Nucleus accumbens (tissue), 56 donors: ENCODE data around the gene GABARAPL2.

Experiments
- DNase-seq, 56 donors: peaks; one replicate each; lab custom pipeline; 2025; lab: John Stamatoyannopoulos, UW

GABARAPL2 gene

DNA sequence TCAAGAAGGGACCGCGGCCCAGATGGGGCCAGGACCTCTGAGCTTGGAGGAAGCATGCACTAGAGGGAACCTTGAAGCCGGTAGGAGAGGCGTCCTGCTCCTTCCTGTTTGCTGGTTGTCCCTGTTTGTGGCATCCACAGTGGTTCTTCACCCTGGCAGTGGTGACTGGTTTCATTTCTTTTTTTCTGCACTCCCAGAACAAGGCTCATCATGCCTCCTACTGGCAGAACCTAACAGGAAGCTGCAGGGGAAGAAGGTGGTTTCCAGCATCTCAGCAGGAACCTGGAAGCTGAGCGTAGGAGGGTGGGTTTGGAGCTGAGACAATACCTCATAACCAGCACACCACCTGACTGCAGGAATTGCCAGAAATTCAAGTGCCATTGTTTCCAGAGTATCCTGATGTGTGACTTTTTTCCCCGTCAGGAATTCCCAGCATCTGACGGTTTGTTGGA lies 15.9 kb upstream of the GABARAPL2 start:
- peak in 46 of 56 donors; percentile 11 to 68 (median 36) for DNase-seq

DNA sequence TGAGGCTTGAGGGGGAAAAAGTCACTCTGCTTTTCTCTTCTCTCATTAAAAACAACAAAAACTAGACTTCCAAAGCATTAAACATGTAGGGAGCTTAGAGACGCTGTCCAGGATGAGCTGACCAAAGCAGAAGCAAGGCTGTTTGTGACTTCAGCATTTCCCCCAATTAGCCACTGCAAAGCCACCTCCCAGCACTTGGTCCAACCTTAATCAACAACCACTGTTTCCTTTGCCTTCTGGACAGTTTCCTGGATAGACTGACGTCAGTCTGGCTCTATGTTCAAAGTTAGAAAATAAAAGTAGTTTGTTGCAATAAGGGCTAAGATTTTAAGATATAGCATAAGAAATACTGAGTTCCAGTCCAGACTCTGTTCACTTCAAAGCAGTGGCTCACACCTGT lies 13.2 kb upstream of the GABARAPL2 start:
- peak in 1 of 56 donors; percentile 16 for DNase-seq

DNA sequence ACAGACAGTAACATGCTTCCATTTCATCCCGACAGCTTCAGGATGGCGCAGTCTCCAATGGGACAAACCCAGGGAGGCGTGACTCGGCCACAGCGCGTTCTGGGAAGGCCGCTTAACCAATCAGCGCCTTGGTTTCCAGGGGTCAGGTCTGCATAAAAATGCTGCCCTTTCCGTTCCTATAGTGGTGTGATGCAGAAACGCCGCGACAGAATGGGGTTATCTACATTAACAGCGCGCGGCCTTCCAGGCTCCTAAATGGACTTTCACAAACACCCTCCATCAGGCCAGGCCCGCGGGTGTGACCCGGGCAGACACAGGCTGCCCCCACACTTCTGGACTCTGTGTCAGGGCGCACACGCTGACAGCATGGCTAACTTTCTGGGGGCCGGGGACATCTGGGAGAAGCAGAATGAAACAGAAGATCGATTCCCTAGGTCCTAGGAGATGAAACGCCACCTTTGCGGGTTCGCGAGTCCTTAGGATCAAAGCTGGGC lies 10.9 kb upstream of the GABARAPL2 start:
- peak in 55 of 56 donors; percentile 23 to 92 (median 75) for DNase-seq

DNA sequence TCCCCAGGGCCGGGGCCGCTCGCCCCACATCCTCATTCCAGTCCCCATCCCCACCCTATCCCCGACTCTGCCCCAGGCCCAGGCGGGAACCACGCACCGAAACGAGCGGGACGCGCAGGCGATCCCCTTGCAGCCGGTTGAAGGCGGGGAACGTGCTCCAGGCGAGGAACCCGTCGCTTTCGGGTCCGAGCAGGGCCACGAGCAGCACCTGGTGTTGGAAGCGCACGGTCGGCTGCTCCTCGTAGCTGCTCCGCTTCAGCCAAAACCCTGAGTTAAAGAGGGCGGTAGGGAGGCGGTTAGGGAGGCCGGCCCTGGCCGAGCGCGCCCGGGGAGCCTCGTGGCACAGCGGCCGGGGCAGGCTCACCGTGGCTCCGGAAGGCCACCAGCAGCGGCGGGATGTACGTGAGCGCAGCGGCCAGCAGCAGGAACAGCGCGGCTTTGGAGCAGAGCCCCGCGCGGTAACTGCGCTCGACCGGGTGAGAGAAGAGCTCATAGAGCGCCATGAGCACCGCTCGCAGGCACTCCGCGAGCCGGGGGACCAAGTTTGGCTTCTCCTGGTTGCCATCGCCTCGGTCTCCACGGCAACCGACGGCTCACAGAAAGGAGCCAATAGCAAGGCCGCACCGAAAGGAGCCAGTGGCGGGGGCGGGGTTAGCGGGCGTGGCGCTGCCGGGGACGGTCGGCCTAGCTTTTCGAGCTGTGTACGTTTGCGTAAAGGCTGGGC lies 10.3 kb upstream of the GABARAPL2 start, which contains the start of gene TMEM231:
Gene TMEM231, minus strand, starts transcription at position 546 of the 724 bp plus-strand sequence. Its CDS starts 43 bp downstream, at position 503.
- peak in 55 of 56 donors; percentile 64 to 99 (median 93) for DNase-seq

DNA sequence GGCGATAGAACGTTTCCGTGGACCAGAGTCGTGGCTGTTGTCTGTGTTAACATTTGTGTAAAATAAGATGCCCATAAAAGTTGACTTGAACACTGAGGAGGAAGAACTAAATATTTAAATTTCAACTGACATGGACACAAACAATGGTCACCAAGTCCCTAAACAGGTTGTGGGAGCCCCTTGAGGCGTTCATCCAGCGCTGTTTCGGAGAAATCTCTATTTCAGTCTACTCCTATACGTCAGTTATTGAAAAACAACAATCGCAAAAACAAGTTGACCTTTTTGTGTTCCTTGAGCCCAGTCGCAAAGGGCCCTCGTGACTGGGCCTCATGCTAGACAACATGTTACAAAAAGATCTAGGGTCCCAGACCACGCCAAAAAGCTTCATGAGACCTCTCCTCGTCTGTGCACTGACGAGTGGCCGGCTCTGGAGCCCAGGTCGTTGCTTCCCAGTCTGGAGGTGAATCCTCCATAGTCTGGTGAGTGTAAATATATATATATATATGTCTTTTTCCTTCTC lies 9.7 kb upstream of the GABARAPL2 start:
- peak in 3 of 56 donors; percentile 31 to 42 (median 37) for DNase-seq

DNA sequence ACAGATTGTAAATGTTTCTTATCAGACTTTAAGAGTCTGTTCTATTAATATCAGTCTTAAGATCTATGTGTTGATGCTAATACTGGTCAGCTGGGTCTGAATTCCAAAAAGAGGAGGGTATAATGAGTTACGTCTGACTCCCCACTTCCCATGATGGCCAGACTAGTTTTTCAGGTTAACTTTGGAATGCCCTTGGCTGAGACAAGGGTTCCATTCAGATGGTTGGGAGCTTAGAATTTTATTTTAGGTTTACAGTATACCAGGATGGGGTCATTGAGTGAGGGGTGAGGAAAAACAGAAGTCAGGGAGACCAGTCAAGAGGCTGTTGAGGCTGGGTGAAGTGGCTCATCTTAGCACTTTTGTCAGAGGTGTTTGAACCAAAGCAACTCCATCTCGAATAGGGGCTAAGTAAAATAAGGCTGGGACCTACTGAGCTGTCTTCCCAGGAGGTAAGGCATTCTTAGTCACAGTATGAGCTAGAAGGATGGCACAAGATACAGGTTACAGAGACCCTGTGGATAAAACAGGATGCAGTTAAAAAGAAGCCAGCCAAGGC lies 7.3 kb upstream of the GABARAPL2 start:
- DNase-seq, result no peak

DNA sequence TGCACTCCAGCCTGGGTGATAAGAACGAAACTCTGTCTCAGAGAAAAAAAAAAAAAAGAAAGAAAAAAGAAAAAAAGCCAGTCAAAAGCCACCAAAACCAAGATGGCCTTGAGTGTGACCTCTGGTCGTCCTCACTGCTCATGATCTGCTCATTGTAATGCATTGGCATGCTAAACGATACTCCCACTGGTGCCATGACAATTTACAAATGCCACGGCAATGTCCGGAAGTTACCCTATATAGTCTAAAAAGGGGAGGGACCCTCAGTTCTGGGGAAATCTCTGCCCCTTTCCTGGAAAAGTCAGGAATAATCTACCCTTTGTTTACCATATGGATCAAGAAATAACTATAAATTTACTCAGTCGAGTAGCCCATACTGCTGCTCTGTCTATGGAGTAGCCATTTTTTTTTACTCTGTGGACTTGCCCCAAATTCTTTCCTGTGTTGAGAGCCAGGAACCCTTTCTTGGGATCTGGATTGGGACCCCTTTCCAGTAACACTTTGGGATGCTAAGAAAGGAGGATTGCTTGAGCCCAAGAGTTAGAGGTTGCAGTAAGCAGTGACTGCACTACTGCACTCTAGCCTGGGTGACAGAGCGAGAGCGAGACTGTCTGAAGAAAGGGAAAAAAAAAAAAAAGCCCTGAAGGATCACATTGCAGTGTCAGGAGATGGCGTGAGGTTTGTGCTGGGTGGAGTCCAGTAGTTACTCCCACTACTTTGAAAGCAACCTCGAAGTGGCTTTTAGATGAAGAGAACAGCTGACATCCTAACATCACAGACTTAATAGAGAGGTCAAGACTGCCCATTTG lies 6.4 kb upstream of the GABARAPL2 start:
- no peak for DNase-seq

DNA sequence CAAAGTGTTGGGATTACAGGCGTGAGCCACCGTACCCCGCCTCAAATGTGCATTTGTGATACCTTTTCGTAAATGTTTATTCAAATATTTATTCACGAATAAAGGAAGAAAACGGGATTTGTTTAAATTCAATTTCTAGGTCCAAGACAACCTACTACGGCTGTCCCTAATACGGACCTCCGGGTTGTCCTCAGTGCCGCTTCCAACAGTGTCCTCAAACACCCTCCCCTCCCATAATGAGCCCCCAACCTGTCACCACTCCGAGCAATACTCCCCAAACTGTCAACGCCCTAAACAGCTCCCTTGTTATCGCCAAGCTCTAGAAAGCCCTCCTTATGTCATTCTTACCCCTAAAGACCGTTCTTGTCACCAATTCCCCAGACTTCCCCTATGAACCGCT lies 539 bp upstream of the GABARAPL2 start:
- no peak for DNase-seq

DNA sequence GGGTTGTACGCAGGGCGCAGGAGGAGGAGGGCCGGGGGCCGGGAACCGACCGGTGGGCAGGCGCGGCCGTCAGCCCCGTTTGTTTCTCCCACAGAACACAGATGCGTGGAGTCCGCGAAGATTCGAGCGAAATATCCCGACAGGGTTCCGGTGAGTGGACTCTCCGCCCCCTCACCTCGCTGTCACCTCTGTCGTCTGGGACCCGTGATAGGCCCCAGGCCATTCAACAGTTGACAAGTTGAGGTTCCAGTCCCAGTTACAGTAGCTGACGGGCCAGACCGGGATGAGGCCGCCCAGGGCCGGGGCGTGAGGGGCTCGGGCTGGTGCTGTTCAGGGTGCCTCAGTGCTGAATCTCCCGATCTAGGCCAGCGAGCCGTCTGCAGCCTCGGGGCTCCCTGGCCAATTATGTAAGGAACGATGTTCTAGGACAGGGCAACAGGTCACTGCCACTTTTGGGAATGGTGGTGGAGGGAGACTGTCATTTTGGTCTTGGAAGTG lies 628 bp downstream of the GABARAPL2 start:
- peak in 1 of 56 donors; percentile 53 for DNase-seq

DNA sequence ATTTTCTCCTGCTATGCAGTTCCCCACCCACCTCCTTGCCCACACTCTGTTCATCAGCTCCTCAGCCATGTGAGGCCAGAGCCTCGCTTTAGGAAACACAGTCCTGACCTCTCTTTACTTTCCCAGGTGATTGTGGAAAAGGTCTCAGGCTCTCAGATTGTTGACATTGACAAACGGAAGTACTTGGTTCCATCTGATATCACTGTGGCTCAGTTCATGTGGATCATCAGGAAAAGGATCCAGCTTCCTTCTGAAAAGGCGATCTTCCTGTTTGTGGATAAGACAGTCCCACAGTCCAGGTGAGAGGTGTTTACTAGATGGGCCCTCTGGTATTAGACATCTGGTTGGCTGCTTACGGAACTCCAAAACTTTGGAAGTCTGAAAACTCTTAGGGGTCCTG lies 1.7 kb downstream of the GABARAPL2 start:
- no peak for DNase-seq

DNA sequence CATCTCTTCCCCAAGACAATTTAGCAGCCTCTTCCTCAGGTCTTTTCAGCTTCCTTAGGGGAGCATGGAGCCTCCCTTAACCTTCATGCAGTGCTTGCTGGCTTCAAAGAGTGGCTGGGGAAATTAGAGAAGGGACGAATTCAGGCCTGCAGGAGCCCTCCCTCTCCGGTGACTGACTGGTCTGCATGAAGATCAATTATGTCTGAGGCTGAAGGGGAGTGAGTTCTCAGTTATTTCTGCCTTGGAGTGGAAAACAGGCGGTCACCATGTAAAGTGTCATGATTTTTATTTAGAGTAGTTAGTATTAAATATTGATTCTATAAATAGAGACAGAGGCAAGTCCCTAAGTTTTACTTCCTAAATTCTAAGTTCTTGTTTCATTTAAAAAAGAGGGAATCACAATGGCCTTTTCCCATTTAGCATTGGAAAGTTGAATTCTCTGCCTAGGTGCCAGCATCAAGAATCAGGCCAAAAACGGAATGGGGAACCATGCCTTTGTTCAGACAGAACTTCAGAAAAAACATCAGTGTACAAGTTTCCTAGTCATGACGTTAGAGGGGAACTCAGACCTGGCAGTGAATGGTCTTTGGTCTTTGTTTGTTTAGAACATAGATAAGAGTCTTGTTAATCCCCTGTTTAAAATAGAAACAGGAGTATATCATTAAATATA lies 4.4 kb downstream of the GABARAPL2 start:
- no peak for DNase-seq

DNA sequence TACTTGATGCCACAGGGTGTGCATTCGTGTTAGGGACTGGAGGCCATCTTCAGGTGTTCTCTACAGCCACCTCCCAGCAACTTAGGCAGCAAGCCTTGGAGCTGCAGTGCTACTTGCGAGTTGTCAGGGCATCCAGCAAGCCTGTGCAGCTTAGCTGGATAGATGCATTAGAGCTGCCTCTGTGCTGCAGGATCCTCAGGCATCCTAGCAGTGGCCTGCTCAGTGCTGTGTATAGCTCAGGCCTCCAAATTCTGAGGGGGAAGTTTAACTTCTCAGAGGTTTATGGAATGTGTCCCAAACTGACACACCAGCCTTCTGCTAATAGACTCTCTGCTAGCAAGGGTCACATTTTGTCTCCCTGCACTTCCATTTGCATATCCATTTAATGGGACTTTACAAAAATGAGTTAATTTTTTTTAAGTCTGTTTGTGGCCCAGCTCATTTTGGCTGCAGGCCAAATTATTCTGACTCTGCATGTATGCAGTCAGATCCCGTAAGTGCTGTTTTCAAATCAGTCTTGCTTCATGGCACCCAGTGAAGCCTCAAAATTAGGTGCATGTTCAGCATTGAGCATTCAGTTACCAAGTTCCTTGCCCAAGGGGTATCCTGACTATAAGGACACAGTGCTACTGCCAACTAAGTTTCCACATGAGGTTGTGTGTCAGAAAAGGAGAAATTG lies 6.8 kb downstream of the GABARAPL2 start:
- DNase-seq, result peak in 1 of 56 donors; percentile 26

DNA sequence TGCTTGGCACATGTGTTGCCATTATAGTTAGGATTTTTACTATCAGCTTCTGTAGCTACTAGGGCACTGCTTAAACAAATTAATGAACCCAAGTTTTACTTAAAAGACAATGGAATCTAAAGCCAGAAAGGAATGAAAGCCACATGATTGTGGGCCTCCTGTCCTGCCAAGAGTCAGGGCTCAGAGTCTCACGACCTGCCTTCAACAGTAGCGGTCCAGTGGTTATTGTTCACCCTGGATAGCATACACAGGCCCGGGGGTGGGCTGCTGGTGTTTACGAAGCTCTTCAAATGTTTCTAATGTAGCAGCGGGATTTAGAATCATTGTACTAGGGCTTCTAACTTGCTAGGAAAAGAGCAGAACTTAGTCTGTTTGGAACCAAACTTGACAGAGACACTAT lies 7.8 kb downstream of the GABARAPL2 start:
- no peak for DNase-seq

DNA sequence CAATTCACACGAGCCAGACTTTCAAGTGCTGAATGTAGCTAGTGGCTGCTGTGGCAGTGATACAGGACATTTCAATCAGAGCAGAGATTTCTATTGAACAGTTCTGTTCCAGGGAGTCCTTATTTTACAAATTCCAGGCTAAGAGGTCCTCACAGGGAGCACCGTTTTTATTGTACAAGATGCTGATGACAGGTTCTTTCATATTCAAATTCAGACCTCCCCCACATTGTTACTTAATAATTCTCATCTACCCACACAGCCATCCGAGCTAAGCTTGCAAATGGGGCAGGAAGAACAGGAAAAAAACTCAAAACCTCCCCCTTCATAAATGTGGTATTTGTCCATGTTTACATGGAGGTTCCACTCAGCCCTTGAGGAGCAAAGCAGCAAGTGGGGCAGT lies 9.8 kb downstream of the GABARAPL2 start:
- peak in 8 of 56 donors; percentile 10 to 59 (median 35) for DNase-seq

DNA sequence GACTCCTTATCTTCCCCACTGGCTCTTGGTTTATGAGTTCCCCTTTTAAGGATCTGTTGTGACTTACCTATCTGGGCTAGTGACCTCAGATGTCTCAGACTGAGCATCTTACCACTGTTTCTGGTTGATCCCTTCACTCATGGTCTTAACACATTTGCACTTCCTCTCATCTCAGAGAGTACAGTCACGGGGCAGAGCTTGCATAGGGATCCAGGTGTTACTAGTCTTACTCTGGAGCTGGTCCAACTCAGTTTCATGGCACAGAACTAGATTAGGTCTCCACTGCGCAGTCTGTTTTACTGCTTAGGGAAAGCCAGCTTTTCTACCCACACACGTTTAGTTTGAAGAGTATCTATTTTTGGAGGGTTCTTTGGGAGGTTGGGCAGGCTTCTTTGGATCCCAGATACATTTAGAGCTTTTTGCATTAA lies 10.2 kb downstream of the GABARAPL2 start:
- DNase-seq, result peak in 23 of 56 donors; percentile 13 to 62 (median 27)

DNA sequence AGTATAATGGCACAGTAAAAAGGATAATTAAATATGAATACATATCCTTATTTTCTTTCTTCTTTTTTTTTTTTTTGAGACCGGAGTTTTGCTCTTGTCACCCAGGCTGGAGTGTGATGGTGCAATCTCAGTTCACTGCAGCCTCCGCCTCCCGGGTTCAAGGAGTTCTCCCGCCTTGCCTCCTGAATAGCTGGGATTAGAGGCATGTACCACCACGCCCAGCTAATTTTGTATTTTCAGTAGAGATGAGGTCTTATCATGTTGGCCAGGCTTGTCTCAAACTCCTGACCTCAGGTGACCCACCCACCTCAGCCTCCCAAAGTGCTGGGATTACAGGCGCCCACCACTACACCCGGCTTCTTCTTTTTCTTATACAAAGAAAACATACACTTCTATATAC lies 12.0 kb downstream of the GABARAPL2 start:
- DNase-seq, result no peak

DNA sequence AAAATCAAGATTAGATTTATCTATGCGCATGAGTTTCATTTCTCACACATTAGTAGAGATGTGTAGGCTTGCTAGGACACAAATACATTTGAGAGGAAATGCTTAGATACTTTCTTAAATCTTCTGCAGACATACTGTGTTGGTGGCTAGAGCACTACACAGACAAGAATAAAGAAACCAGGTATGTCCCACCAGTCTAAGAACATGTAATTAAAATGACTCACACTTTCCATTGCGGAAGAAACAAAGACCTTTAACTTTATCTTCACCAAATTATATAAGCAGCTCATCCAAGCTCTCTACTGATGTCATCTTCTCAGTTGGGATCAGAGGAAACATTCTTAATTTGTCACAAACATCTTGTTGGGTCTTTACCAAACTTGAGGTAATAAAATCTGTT lies 12.5 kb downstream of the GABARAPL2 start:
- no peak for DNase-seq

DNA sequence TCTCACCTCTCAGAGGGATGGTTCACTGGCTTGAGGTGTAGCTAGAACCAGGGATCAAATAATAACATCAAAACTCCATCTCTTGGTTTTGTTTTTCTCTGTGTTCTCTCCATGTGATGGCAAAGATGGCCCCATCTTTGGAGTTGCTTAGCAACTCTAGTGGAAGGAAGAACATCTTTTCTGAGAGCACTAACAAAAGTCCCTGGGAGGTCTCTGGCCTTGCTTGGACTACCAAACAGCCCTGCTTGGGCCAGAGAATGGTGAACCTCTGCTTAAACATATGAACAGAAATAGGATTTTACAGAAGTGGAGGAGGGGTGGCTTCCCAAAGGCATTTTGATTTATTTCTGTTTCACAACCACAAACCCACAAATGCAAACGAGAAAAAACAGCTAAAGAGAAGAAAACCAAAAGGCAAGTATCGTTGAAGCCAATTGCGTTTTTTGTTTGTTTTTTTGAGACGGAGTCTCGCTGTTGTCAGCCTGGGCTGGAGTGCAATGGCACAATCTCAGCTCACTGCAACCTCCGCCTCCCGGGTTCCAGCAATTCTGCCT lies 13.2 kb downstream of the GABARAPL2 start:
- DNase-seq, result peak in 1 of 56 donors; percentile 7

DNA sequence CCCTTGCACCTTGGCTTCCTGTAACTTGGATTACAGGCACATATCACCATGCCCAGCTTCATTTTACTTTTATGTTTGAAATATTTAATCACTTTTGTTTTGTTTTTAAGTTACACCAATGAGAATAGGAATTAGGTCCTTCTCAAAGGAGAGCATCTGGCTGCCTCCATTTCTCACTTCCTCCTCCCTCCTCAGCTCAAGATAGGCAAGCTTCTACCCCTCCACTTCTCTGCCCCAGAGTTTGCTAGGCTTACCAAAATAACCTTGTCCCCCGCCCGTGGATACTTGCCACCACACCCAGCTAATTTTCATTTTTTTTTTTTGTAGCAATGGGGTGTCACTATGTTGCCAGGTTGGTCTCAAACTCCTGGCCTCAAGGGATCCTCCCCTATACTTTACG lies 17.9 kb downstream of the GABARAPL2 start:
- DNase-seq, result no peak
